Coronary artery (tissue), 2 donors: ENCODE results near the gene HJURP.

ENCODE experiments used
- DNase-seq: peaks from one replicate; pipeline ENCODE4 v3.0.0-alpha.2; 2017; ENCODE audit warnings: low spot score
- H3K27ac ChIP-seq, 2 donors: fragments of 200-600 bp; sonication (generic); one replicate each; pipeline ENCODE4 v1.5.1; 2016 to 2019
- H3K4me3 ChIP-seq: fragments of 200-600 bp; sonication (generic); 2 replicates; pipeline ENCODE4 v1.5.1; 2016; ENCODE audit warnings: mild to moderate bottlenecking, moderate library complexity
- TF ChIP-seq, protein P1 (sequence below): fragments of 200-600 bp; sonication (generic); IDR thresholded peaks from one replicate; pipeline ENCODE4 v1.5.1; 2019; ENCODE audit warnings: antibody characterized with exemption

The HJURP gene

GRCh38 chr2:233841183-233841582, 13.2 kb downstream of the HJURP start:
- Histone ChIP-seq H3K27ac (no peak overlapping the region), H3K4me3 (no peak overlapping the region)
- DNase-seq: no peak
- TF ChIP-seq, protein P1, sequence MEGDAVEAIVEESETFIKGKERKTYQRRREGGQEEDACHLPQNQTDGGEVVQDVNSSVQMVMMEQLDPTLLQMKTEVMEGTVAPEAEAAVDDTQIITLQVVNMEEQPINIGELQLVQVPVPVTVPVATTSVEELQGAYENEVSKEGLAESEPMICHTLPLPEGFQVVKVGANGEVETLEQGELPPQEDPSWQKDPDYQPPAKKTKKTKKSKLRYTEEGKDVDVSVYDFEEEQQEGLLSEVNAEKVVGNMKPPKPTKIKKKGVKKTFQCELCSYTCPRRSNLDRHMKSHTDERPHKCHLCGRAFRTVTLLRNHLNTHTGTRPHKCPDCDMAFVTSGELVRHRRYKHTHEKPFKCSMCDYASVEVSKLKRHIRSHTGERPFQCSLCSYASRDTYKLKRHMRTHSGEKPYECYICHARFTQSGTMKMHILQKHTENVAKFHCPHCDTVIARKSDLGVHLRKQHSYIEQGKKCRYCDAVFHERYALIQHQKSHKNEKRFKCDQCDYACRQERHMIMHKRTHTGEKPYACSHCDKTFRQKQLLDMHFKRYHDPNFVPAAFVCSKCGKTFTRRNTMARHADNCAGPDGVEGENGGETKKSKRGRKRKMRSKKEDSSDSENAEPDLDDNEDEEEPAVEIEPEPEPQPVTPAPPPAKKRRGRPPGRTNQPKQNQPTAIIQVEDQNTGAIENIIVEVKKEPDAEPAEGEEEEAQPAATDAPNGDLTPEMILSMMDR: no peak

DNA sequence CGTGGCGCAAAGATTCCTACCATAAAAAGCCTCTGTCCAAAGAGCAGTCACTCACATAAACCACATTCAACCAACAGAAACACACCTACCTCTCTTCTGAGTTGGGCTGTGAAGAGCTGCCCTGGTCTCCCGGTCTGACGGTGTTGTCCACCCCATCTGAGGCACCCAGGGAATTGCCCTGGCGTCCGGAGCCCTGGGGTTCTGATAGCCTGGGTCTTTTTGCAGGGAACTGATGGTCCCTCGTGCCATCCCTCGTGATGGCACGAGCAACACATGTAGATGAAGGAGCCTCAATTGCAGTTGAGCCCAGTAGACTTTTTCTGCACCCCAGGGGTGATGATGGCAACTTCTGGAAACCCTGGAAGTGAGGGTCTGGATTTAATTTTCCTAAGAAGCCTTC, 13.8 kb downstream of the HJURP start:
- Histone ChIP-seq H3K4me3 (no peak overlapping the region), H3K27ac (no peak overlapping the region)
- TF ChIP-seq, protein P1: no peak
- peak; percentile 28 for DNase-seq

GRCh38 chr2:233839447-233839820, 14.9 kb downstream of the HJURP start:
- TF ChIP-seq, protein P1: no peak
- H3K4me3 ChIP-seq: no peak overlapping the region
- no peak overlapping the region for H3K27ac ChIP-seq
- DNase-seq: peak; percentile 43

- Histone ChIP-seq H3K4me3 (no peak overlapping the region), H3K27ac (no peak overlapping the region)
- TF ChIP-seq, protein P1: no peak
- DNase-seq: peak; percentile 64
Observed at GRCh38 chr2:233838726-233839446, 15.4 kb downstream of the HJURP start.

GRCh38 chr2:233838251-233838650, 16.1 kb downstream of the HJURP start:
- Histone ChIP-seq H3K27ac (no peak overlapping the region), H3K4me3 (no peak overlapping the region)
- peak; percentile 57 for DNase-seq
- TF ChIP-seq, protein P1: no peak

DNA sequence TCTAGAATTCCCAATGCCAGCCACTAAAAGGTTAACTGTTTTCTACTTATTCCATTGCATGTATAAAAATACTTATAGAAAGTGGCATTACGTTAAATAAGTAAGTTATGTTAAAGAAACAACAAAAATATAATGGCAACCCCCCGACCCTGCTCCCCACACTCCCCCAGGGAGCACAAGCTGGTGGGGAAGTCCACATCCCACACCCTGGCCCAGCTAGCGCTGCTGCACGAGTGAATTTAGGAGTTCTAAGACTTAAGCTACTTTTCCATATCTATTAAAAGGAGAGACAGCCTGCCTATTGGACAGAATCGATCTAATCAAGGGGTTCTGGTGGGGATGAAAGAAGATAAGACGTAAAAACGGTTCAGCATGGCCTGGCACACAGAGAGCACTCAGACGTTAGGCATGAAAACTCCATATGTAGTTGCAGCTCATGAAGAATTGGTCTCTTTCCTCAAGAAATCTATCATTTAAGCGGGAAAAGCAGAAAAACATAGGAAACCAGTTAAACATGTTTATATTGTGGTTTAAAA, 16.6 kb downstream of the HJURP start:
- Histone ChIP-seq H3K4me3 (no peak overlapping the region), H3K27ac (no peak overlapping the region)
- TF ChIP-seq, protein P1: no peak
- DNase-seq: peak; percentile 40

- H3K27ac ChIP-seq: no peak overlapping the region
- DNase-seq: no peak
- no peak overlapping the region for H3K4me3 ChIP-seq
- TF ChIP-seq, protein P1: no peak
Observed at GRCh38 chr2:233836359-233836758, 18.0 kb downstream of the HJURP start.
